Astrocyte of the spinal cord (primary cell): ENCODE results near the gene PACSIN3.
A peak's percentile ranks its signal among the peaks of the same experiment; 100 is the strongest.

ENCODE experiments used
- DNase-seq: peaks from one replicate; pipeline ENCODE4 v3.0.0; 2011; ENCODE audit warnings: low read depth, low spot score
- H3K4me3 ChIP-seq: 2 replicates; pipeline ENCODE4 v1.5.1; 2011; ENCODE audit warnings: low read depth, mild to moderate bottlenecking, low read length, moderate library complexity
- CTCF ChIP-seq: IDR thresholded peaks from 2 replicates; pipeline ENCODE4 v1.5.1; 2012; ENCODE audit warnings: low read depth, mild to moderate bottlenecking, low read length, inconsistent platforms
- in situ Hi-C: cut with HindIII; loops from 2 replicates; pipeline ENCODE4 v1.10.0; 2017; ENCODE audit warnings: low sequenced_read_pairs

Gene PACSIN3

DNA sequence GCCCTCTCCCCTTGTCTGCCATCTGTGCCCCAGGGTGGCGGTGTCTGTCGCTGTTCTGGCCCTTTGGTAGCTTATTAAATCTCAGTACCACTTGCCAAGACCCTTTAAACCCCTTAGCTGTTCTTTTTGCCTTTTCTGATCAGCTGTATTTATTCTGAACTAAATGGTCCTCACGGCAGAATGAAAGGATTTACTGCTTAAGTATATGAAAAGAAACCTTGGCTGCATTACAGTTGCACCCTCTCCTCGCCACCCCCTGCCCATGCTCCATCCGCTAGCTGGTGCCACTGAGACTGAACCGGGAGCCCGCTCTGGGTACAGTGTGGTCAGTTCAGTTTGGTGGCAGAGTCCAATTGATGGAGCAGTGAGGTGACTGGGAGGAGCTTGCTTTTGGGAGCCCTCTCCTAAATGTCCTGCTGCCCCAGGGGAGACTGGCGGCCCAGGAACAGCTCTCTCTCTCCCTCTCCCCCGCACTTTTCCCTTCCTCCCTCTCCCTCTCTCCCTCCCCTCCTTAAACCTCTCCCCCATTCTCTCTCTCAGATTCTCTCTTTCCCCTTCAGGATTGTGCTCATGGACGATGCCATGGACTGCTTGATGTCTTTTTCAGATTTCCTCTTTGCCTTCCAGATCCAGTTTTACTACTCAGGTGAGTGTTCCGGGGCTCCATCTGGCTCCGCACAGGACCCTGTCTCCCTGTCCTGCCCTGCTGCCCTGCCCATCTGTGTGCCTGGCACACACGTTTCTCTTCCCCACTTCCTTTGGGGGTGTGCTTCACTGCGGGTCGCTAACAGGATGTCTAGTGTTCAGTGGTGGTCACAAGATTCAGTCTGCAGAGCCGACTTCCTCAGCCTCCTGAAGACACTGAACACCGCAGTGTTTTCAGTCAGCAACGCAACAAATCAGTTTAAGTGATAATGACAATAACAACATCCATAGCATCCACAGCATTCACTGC is 31.3 kb downstream of the PACSIN3 start:
- in situ Hi-C loops, result no loop called here
- TF ChIP-seq CTCF, result no peak
- no peak for DNase-seq
- no peak overlapping the region for H3K4me3 ChIP-seq

DNA sequence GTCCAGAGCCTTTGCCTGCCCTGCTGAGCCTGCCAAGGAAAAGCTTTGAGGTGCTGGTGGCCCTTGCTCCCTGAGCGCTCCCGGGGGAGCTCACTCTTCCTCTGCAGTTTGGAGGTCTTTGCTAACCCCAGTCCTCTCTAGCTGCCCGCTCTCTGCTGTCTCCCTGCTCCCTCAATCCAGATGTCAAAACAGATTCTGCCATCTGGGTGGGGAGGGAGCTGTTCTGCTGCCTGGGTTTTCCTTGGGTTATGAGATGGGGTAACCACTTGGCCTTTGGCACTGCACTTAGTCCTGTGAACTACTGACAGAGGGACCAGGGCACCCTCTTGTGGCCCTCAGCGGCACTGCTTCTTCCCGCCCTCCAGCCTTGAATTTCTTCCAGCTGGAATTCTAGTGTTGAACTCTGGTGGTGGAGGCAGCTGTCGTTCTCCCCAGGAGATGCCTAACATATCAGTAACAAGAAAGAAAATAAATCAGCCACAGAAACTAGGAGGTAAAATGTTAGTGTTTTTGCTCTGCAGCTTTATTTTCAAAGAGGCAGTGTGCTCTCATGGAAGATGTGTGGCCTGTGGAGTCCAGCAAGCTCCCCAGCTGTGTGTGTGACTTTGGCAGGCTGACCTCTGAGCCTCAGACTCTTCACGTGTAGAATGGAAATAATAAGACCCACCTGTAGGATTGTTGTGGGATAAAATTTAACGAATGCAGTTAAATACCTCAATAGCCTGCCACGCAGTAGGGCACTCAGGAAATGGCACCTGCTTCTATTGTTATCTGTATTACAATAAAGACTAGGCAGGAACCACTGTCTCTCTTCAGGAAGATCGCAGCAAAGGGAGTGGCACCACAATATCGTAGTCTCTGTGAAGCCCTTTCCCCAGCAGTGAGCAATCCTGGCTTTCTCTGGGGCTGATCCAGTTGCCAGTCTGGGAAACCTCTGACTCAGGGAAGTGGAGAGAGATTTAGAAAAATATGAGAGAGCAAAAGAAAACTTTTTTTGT is 33.0 kb downstream of the PACSIN3 start:
- peak; percentile 82 for DNase-seq
- H3K4me3 ChIP-seq, result no peak overlapping the region
- TF ChIP-seq CTCF, result peak; percentile 99
- in situ Hi-C loops, result no loop called here

DNA sequence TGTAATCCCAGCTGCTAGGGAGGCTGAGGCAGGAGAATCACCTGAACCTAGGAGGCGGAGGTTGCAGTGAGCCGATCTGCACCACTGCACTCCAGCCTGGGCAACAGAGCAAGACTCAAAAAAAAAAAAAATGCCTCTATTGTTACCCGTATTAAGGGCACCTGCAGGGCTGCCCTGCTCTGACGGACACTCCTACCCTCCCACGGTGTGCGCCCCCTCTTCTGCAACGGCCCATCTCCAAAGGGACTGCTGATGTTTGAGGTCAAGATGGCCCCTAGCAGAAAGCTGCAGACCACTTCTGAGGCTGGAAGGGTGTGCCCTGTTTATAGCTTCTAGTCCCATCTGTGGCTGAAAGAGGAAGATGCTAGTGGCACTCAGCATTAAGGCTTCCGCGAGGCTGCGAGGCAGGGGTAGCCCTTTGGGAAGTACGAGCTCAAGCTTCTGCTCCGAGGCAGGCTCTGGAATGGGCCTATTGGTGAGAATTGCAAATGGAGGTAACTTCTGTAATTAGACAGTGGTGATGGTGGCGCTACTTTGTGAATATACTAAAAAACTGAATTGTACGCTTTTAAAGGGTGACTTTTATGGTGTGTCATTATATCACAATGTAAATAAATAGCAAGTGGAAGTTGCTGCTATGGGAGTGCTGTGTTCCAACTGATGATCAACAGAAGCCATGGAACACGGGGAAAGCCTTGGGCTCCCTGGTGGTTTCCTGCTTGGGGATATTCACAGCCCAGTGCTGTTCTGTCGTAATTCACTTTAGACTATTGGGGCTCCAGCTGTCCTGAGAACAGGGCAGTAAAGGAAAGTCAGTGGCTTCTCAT is 33.9 kb downstream of the PACSIN3 start:
- no peak for TF ChIP-seq CTCF
- DNase-seq, result no peak
- in situ Hi-C loops, result no loop called here
- H3K4me3 ChIP-seq, result no peak overlapping the region

DNA sequence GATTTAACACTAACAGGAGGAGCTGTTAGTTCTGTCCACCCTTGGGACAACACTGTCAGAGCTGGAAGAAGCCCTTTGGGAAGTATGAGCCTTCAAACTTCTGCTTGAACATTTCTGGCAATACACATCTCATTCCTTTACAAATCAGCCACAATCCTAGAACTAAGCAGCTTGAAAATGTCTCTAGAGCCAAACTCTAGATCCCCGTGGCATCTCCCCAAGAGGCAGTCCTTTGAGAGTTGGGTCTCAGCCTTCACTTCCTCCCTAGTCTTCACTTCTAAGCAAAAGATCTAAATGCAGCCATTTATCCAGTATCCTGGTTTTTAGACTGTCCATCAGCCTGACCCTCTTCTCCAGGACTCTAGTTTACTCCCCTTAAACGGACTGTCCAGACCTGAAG is 36.5 kb downstream of the PACSIN3 start:
- no peak for DNase-seq
- in situ Hi-C loops, result no loop called here
- no peak overlapping the region for H3K4me3 ChIP-seq
- TF ChIP-seq CTCF, result no peak

- DNase-seq, result no peak
- TF ChIP-seq CTCF, result no peak
- no peak overlapping the region for H3K4me3 ChIP-seq
- in situ Hi-C loops, result no loop called here
Observed at GRCh38 chr11:47148903-47149531, 37.2 kb downstream of the PACSIN3 start.

GRCh38 chr11:47148270-47148669 is 38.0 kb downstream of the PACSIN3 start:
- TF ChIP-seq CTCF, result no peak

More at GRCh38 chr11:47148270-47148669, 38.0 kb downstream of the PACSIN3 start:
- DNase-seq, result no peak
- no peak overlapping the region for H3K4me3 ChIP-seq
- in situ Hi-C loops, result no loop called here
